AG09319 (cell line): Measurements from ENCODE around the gene ANKRD62.
"Not testable (repeated sequence)": the region's sequence is repeated elsewhere in the genome, so short reads cannot be mapped to it uniquely, and the experiment has no call there.

Source experiments
- DNase-seq: peaks from one replicate; pipeline ENCODE4 v3.0.0-alpha.2; 2010; ENCODE audit warnings: low read depth; ENCODE audit errors: extremely low read depth
- CTCF ChIP-seq: IDR thresholded peaks from 2 replicates; pipeline ENCODE4 v1.5.1; 2011; ENCODE audit warnings: low read depth, mild to moderate bottlenecking, inconsistent platforms, low read length, moderate library complexity

Gene ANKRD62

GRCh38 chr18:12066910-12067511 is 26.6 kb upstream of the ANKRD62 start:
- no peak for DNase-seq
- no peak for TF ChIP-seq CTCF

GRCh38 chr18:12067671-12068070 is 26.0 kb upstream of the ANKRD62 start:
- DNase-seq: no peak

GRCh38 chr18:12068316-12068949 is 25.2 kb upstream of the ANKRD62 start:
- not testable (repeated sequence) for DNase-seq

More at GRCh38 chr18:12067671-12068070, 26.0 kb upstream of the ANKRD62 start:
- TF ChIP-seq CTCF: no peak

GRCh38 chr18:12068950-12069320 is 24.7 kb upstream of the ANKRD62 start:
- no peak for TF ChIP-seq CTCF

GRCh38 chr18:12071066-12071465 is 22.6 kb upstream of the ANKRD62 start:
- not testable (repeated sequence) for DNase-seq

More at GRCh38 chr18:12068950-12069320, 24.7 kb upstream of the ANKRD62 start:
- DNase-seq: no peak

- DNase-seq: no peak
- TF ChIP-seq CTCF: no peak
Observed at GRCh38 chr18:12072996-12073395, 20.6 kb upstream of the ANKRD62 start.

GRCh38 chr18:12074736-12075135 is 18.9 kb upstream of the ANKRD62 start:
- no peak for DNase-seq
- TF ChIP-seq CTCF: no peak; the same call in none of the 2 replicates

- no peak for DNase-seq
- no peak for TF ChIP-seq CTCF
Observed at GRCh38 chr18:12076424-12077140, 17.1 kb upstream of the ANKRD62 start.

- DNase-seq: not testable (repeated sequence)
Observed at GRCh38 chr18:12077994-12078393, 15.6 kb upstream of the ANKRD62 start.
